GM12864 (cell line): ENCODE results near the gene PTPRM.

Experiments
- DNase-seq: peaks from one replicate; pipeline ENCODE4 v3.0.0-alpha.2; 2011; ENCODE audit warnings: low read depth
- H3K4me3 ChIP-seq: 2 replicates; pipeline ENCODE4 v1.5.1; 2011; ENCODE audit warnings: mild to moderate bottlenecking, low read depth, low read length, control low read depth
- TF ChIP-seq, protein P1 (sequence below): IDR thresholded peaks from 2 replicates; pipeline ENCODE4 v1.5.1; 2011; ENCODE audit warnings: low read depth, mild to moderate bottlenecking, moderate library complexity, low read length, control low read depth, inconsistent platforms; ENCODE audit errors: missing control alignments

The PTPRM gene

GRCh38 chr18:7548221-7548620 is 18.9 kb upstream of the PTPRM start:
- TF ChIP-seq, protein P1, sequence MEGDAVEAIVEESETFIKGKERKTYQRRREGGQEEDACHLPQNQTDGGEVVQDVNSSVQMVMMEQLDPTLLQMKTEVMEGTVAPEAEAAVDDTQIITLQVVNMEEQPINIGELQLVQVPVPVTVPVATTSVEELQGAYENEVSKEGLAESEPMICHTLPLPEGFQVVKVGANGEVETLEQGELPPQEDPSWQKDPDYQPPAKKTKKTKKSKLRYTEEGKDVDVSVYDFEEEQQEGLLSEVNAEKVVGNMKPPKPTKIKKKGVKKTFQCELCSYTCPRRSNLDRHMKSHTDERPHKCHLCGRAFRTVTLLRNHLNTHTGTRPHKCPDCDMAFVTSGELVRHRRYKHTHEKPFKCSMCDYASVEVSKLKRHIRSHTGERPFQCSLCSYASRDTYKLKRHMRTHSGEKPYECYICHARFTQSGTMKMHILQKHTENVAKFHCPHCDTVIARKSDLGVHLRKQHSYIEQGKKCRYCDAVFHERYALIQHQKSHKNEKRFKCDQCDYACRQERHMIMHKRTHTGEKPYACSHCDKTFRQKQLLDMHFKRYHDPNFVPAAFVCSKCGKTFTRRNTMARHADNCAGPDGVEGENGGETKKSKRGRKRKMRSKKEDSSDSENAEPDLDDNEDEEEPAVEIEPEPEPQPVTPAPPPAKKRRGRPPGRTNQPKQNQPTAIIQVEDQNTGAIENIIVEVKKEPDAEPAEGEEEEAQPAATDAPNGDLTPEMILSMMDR = no peak
- DNase-seq = no peak
- H3K4me3 ChIP-seq = no peak overlapping the region

GRCh38 chr18:7548721-7549120 is 18.4 kb upstream of the PTPRM start:
- TF ChIP-seq, protein P1 = no peak
- no peak for DNase-seq
- no peak overlapping the region for H3K4me3 ChIP-seq

GRCh38 chr18:7557973-7558372 is 9.1 kb upstream of the PTPRM start:
- H3K4me3 ChIP-seq = no peak overlapping the region
- no peak for DNase-seq
- TF ChIP-seq, protein P1 = no peak

- no peak overlapping the region for H3K4me3 ChIP-seq
- TF ChIP-seq, protein P1 = no peak
- DNase-seq = no peak
These were observed 8.3 kb upstream of the PTPRM start for GRCh38 chr18:7558769-7559168.

GRCh38 chr18:7559709-7560319 is 7.3 kb upstream of the PTPRM start:
- TF ChIP-seq, protein P1 = no peak
- DNase-seq = no peak
- H3K4me3 ChIP-seq = no peak overlapping the region

- TF ChIP-seq, protein P1 = no peak
- H3K4me3 ChIP-seq = no peak overlapping the region
- DNase-seq = no peak
These were observed 5.1 kb upstream of the PTPRM start for GRCh38 chr18:7561909-7562460.

- TF ChIP-seq, protein P1 = no peak
- DNase-seq = no peak
These were observed 4.6 kb upstream of the PTPRM start for GRCh38 chr18:7562491-7562890.

More at GRCh38 chr18:7562491-7562890, 4.6 kb upstream of the PTPRM start:
- H3K4me3 ChIP-seq = no peak overlapping the region
